Measurements from ENCODE around the gene BMPR1B. TPM values are rescaled to one million over a fixed set of nuclear protein-coding genes. Genes with fewer than 3 reads are reported as not detected.

Gene BMPR1B
- total RNA-seq, 1 donor: 4.3 TPM

DNA sequence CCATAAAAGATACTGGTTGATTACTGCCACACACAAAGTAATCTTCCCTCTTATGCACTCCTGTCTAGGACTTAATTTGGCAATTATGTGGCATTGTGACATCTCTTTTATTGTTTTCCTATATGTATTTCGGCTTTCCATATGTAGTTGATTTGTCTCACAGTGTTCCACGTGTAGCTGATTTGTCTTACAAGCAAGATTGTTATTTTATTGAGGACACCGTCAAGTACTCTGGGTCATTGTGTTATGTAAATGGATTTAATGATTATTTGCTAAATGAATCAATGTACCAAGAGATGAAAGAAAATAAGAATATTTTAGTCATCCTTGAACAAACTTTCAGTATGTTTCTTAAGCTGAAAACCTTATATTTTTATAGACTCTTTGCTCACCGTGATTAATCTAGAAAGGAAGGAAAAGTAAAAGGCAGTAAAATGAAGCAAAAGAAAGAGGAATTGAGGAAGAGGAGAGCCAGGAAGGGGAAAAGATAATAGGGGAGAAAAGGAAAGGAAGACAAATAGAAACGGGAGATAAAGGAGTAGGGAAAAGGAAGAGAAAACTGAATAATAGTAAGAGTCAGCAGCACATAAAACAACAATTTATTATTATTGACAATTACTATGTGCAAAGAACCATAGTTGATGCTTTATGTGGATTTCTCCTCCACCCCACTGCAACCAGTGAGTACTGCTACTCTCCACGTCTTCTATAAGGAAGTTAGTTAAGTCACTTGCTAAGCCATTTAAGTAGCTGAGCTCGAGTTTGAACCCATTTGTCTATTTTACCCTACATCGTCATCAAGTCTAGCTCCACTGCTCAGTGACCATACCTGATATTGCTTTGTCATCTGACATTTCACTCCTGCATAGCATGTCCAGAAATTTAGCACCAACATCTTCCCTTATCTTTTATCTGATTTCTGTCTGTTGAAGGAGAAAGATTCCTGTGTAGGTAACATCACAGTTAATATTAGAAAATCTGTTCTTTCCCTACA, 336.5 kb downstream of the BMPR1B start:
- H3K4me3 ChIP-seq (ENCODE audit: low read depth, low read length): no peak overlapping the region
- TF ChIP-seq, protein P1, sequence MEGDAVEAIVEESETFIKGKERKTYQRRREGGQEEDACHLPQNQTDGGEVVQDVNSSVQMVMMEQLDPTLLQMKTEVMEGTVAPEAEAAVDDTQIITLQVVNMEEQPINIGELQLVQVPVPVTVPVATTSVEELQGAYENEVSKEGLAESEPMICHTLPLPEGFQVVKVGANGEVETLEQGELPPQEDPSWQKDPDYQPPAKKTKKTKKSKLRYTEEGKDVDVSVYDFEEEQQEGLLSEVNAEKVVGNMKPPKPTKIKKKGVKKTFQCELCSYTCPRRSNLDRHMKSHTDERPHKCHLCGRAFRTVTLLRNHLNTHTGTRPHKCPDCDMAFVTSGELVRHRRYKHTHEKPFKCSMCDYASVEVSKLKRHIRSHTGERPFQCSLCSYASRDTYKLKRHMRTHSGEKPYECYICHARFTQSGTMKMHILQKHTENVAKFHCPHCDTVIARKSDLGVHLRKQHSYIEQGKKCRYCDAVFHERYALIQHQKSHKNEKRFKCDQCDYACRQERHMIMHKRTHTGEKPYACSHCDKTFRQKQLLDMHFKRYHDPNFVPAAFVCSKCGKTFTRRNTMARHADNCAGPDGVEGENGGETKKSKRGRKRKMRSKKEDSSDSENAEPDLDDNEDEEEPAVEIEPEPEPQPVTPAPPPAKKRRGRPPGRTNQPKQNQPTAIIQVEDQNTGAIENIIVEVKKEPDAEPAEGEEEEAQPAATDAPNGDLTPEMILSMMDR (IDR thresholded peaks at IDR 0.05; ENCODE audit: insufficient read depth, low read depth, low read length): no peak
- no peak for DNase-seq (ENCODE audit: low read depth)

DNA sequence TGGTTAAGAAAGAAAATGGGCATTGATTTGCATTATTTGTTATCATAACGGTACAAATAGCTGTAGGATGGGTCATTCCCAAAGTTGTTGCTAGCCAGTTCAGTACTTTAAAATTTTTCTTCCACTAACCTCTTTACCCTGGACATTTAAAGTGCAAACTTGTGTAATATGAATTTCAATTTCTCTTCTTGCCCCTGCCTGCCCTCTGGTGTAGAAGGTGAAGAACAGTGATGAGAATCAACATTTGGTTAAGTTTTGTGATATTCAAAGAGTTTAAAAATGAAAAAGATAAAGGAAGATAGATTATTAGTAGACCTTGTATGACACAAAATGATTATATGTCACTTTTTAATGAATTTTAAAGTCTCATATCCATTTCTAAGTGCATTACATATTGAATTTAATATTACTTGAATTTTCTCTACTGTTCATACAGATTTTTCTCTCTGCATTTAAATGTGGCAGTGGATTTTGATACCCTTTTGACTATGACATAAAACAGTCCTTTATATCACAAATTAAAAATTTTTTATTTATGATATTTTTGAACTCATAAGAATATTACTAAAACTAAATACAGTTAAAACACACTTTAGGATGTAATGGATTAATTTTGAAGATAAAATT, 337.7 kb downstream of the BMPR1B start:
- peak; percentile 51 for DNase-seq (ENCODE audit: low read depth)
- TF ChIP-seq, protein P1 (IDR thresholded peaks at IDR 0.05; ENCODE audit: insufficient read depth, low read depth, low read length): peak; percentile 67
- no peak overlapping the region for H3K4me3 ChIP-seq (ENCODE audit: low read depth, low read length)

DNA sequence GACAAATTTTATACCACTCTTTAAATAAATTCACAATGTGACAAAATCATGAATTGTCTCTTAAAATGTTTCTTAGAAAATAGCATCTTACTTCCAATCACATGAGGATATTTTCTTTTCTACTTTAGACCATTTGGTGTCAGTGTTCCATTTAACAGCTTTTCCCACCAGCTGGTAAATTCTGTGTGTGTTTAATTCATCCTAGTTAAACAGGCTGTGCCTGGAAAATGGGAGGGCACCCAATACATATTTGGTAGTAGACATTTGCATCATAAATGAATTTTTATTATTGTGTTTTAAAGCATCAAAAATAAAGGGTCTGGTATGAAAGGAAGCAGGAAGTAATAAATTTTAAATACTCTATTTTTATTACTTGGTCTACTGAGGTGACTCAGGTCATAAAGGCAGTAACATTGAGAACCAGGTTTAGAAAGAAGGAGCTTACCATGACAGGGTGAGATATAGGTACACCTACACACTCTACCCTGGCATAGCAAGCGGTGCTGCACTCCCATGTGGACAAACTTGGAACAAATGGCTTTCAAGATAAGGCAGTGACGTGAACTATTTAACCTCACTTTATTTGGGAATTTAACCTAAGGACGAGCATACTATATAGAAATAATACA, 344.5 kb downstream of the BMPR1B start:
- no peak for DNase-seq (ENCODE audit: low read depth)
- no peak overlapping the region for H3K4me3 ChIP-seq (ENCODE audit: low read depth, low read length)
- TF ChIP-seq, protein P1 (IDR thresholded peaks at IDR 0.05; ENCODE audit: insufficient read depth, low read depth, low read length): no peak

DNA sequence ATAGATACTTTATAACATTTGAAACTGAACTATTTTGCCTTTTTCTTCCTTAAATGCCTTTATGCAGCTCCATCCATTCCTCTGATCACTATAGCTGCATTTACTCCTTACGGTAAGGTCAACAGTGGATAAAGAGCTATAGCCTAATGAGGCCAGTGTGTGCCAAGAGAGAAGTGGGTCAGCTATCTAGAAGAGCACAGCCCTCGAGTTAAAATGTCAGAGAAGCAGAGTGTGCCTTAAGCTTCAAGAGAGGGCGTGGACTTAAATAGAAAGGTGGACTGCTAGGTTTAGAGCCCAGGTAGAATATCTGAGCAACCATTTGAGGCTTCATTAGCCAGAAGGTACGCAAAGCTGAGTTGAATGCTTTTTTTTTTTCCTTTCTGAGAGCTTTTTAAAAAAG, 347.4 kb downstream of the BMPR1B start:
- H3K4me3 ChIP-seq (ENCODE audit: low read depth, low read length): no peak overlapping the region
- TF ChIP-seq, protein P1 (IDR thresholded peaks at IDR 0.05; ENCODE audit: insufficient read depth, low read depth, low read length): no peak
- no peak for DNase-seq (ENCODE audit: low read depth)

DNA sequence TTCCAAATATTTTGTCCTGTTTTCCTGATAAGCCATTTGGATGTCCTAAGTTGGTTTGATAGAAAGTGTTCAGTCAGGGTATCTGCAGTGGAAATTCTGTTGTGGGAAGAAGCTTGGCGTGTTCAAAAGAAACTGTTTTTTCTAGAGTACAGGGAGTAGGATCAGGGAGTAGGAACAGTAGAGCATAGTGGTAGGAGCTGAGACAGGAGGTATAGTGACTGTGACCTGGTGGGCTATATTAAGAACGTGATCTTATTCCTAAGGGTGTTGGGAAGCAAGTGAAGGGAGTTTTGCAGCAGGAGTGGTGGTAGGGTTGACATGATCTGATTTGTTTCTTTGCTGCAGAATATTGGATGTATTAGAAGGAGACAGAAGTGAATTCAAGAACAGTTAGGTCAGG, 348.2 kb downstream of the BMPR1B start:
- no peak overlapping the region for H3K4me3 ChIP-seq (ENCODE audit: low read depth, low read length)
- no peak for DNase-seq (ENCODE audit: low read depth)
- TF ChIP-seq, protein P1 (IDR thresholded peaks at IDR 0.05; ENCODE audit: insufficient read depth, low read depth, low read length): no peak

DNA sequence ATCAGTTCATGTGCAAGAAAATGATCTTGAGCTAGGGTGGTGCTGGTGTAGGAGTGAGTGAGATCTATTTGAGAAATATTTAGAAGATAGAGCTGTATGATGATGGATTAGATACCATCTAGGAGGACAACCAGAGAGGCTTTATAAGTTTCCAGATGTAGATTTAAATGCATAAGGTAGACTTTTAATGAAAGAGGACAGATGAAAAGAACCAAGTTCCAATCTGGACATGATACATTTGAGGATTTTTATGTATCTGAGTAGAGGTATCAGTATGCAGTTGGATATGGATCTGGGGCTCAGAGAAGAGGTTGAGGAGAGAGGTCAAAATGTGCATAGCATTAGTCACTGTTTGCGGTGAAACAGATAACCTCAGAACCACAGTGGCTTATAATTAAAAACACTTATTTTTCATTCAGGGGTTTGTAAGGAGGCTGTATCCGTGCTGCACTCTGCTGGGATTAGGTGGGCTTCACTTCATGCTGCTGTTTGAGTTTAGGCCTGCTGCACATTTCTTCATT, 348.7 kb downstream of the BMPR1B start:
- no peak for DNase-seq (ENCODE audit: low read depth)
- TF ChIP-seq, protein P1 (IDR thresholded peaks at IDR 0.05; ENCODE audit: insufficient read depth, low read depth, low read length): no peak
- H3K4me3 ChIP-seq (ENCODE audit: low read depth, low read length): no peak overlapping the region
